Ovary (tissue), 3 donors: ENCODE results near the gene RGS1.

Source experiments
- EP300 ChIP-seq: sonication (generic); formaldehyde crosslinking; IDR thresholded peaks from one replicate; pipeline ENCODE4 v1.6.1; 2017; ENCODE audit warnings: antibody characterized with exemption
- POLR2A ChIP-seq: fragments of 450-650 bp; IDR thresholded peaks from one replicate; pipeline ENCODE4 v1.6.1; 2017; ENCODE audit warnings: antibody characterized with exemption, mild to moderate bottlenecking, moderate library complexity
- TF ChIP-seq, protein P1 (sequence below), 3 donors: fragments of 450-650 bp in 2 of 3; fragments of 200-600 bp in 1 of 3; IDR thresholded peaks; one replicate each; pipeline versions ENCODE4 v1.5.1 to v1.8.0; 2016 to 2022; ENCODE audit warnings: antibody characterized with exemption in 3 of 3, mild to moderate bottlenecking in 1 of 3
- donor health status: DM: no; HTN: no; CAD: no.

- TF ChIP-seq, protein P1, sequence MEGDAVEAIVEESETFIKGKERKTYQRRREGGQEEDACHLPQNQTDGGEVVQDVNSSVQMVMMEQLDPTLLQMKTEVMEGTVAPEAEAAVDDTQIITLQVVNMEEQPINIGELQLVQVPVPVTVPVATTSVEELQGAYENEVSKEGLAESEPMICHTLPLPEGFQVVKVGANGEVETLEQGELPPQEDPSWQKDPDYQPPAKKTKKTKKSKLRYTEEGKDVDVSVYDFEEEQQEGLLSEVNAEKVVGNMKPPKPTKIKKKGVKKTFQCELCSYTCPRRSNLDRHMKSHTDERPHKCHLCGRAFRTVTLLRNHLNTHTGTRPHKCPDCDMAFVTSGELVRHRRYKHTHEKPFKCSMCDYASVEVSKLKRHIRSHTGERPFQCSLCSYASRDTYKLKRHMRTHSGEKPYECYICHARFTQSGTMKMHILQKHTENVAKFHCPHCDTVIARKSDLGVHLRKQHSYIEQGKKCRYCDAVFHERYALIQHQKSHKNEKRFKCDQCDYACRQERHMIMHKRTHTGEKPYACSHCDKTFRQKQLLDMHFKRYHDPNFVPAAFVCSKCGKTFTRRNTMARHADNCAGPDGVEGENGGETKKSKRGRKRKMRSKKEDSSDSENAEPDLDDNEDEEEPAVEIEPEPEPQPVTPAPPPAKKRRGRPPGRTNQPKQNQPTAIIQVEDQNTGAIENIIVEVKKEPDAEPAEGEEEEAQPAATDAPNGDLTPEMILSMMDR (IDR thresholded peaks at IDR 0.05) = no peak
- no peak for TF ChIP-seq POLR2A
- TF ChIP-seq EP300 = no peak
Observed at GRCh38 chr1:192538407-192539296, 36.9 kb upstream of the RGS1 start.
